GM12865 (cell line): ENCODE measurements around the gene ACSM2B.
A peak's percentile ranks its signal among the peaks of the same experiment; 100 is the strongest.
"Not testable (repeated sequence)": the region's sequence is repeated elsewhere in the genome, so short reads cannot be mapped to it uniquely, and the experiment has no call there.

Source experiments
- DNase-seq: peaks from one replicate; pipeline ENCODE4 v3.0.0; 2010; ENCODE audit warnings: low read depth
- H3K4me3 ChIP-seq: 2 replicates; pipeline ENCODE4 v1.5.1; 2011; ENCODE audit warnings: mild to moderate bottlenecking, low read depth, low read length, control low read depth
- CTCF ChIP-seq: IDR thresholded peaks from 2 replicates; pipeline ENCODE4 v1.5.1; 2011; ENCODE audit warnings: low read length, control low read depth, low read depth, inconsistent platforms; ENCODE audit not compliant: insufficient read depth; ENCODE audit errors: missing control alignments

ACSM2B gene

DNA sequence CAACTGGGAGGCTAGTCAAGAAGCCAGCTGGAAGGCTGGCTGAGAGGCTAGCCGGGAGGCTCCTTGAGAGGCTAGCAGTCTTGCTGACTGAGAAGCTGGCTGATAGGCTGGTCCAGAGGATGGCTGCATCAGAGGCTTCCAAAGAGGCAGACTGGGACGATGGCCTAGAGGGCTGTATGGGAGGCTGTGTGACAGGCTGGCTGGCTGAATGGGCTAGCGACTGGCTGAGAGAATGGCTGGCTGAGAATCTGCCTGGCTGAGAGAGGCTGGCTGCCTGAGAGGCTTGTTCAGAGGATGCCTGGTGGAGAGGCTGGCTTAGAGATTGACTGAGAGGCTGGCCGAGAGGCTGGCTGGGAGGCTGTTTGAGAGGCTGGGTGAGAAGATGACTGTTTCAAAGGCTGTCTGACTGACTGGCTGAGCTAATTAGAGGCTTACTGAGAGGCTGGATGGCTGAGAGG is 34.8 kb upstream of the ACSM2B start:
- no peak for TF ChIP-seq CTCF
- DNase-seq: no peak
- H3K4me3 ChIP-seq: no peak overlapping the region

- no peak for DNase-seq
- TF ChIP-seq CTCF: no peak
Measured at GRCh38 chr16:20610211-20610891, 34.2 kb upstream of the ACSM2B start.

GRCh38 chr16:20602205-20602604 is 26.0 kb upstream of the ACSM2B start:
- peak; percentile 15 for TF ChIP-seq CTCF
- H3K4me3 ChIP-seq: not testable (repeated sequence)
- DNase-seq: peak; percentile 23

More at GRCh38 chr16:20610211-20610891, 34.2 kb upstream of the ACSM2B start:
- H3K4me3 ChIP-seq: no peak overlapping the region

DNA sequence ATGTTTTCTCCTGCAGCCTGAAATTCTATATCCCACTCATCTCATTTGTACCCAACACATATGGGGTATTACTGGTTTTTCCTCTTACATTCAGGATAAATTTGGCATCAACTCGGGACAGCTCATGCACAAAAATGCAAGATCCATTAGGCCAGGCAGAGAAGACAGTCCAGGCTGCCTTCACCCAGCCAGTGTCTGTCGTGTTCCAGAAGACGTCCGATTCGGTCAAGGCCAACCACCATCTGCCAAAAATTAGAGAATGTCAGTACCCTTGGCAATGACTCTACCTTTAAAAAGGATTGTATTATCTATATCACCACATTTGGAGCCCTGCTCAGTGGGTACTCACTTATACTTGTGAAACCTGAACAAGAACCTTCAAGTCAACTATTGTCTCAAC is 23.3 kb upstream of the ACSM2B start:
- DNase-seq, H3K4me3 ChIP-seq: not testable (repeated sequence)

GRCh38 chr16:20598832-20599469 is 22.8 kb upstream of the ACSM2B start:
- no peak for TF ChIP-seq CTCF
- DNase-seq: no peak
- H3K4me3 ChIP-seq: no peak overlapping the region

DNA sequence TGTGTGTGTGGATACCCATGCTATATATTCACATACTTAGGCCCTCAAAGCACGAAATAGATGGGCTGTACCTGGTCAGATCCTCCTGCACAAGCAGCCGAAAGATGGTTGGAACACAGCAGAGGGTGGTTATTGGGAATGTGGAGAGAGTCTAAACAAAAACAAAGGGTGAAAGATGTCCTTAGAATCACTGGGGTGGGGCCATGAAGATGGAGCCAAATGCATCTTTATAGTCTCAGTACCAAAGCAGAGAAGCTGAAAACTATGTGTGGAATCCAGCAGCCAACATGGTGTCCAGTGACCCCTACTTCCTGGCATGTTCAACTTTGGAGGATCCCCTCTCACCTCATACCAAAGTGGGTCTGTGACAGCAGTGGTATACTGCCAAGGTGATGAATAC is 19.5 kb upstream of the ACSM2B start:
- not testable (repeated sequence) for H3K4me3 ChIP-seq, DNase-seq

DNA sequence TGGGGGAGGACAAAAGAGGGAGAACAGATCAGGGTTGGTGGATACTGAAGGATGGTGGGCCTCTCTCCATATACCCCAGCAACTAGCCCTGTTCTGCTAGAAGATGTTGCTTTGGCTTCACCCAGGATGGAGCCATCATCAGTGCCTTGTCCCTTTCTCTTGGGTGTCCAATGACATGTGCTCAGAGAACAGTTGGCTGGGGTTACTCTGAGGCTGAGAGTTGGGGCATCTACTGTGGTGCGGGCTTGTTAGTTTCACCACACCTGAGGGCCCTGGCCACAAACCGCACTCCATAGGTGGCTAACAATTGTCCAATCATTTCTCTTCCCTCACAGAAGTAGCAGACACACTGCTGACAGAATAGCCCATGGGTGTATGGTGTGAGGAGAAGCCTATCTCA is 18.9 kb upstream of the ACSM2B start:
- not testable (repeated sequence) for H3K4me3 ChIP-seq, DNase-seq

DNA sequence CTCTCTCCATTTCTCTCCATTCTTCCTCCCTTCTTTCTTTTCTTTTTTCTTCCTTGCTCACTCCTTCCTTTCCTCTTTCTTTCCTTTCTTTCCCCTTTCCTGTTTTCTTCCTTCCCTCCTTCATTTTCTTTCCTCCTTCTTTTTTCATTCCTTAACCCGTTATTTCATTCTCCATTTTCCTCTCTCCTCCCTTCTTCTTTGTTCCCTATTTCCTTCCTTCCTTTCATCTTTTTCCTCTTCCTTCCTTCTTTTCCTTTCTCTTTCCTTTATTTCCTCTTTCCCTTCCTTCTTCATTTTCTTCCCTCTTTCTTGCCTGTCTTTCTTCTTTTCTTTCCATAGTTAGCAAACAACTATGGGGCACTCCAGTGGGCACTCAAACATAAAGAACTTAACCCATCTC is 16.6 kb upstream of the ACSM2B start:
- not testable (repeated sequence) for H3K4me3 ChIP-seq, DNase-seq

DNA sequence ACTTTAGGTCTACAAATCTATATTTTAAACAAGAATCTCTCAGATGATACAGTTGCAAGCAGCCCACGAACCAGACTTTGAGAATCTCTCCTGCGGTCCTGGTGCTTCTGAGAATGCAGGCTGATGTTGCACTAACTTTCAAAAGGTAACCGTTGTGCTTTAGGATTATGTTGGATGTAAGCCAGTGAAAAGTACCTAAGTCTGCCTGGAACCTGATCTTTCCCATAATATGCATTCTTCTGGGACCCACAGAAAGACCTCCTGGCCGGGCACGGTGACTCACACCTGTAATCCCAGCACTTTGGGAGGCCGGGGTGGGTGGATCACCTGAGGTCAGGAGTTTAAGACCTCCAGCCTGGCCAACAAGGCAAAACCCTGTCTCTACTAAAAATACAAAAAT is 13.3 kb upstream of the ACSM2B start:
- DNase-seq, H3K4me3 ChIP-seq: not testable (repeated sequence)

DNA sequence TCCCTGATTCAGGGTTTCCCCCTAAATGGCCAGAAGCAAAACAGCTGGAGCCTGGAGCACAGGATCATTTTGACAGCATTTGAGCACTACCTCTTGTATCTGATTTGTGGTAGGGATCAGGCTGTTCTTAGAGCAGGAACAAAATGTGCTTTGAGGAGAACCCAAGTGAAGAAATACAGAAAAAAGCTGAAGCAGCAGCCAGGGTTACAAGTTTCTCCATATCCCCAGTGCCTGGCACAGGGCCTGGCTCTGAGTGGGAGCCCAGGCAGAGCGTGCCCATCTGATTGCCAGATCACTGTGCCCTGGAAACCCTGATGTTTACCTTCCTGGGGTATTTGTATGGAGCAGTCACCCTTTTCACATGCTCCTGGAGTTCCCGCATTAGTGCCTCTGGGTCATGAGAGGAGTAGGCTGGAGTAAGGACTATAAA is 11.5 kb upstream of the ACSM2B start:
- not testable (repeated sequence) for DNase-seq, H3K4me3 ChIP-seq

- not testable (repeated sequence) for H3K4me3 ChIP-seq, DNase-seq
Measured at GRCh38 chr16:20586716-20587115, 10.5 kb upstream of the ACSM2B start.

DNA sequence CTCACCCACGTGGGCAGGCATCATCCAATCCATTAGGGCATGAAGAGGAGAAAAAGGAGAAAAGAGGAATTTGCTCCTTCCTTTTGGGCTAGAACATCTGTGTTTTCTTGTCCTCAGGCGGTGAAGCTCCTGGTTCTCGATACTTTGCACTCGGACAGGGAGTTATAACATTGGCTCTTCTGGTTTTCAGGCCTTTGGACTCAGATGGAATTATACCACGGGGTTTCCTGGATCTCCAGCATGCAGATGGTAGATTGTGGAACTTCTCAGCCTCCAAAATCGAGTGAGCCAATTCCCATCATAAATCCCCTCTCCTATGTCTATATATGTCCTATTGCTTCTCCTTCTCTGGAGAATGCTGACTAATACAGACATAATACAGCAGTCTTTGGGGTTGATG is 9.9 kb upstream of the ACSM2B start:
- not testable (repeated sequence) for H3K4me3 ChIP-seq, DNase-seq

DNA sequence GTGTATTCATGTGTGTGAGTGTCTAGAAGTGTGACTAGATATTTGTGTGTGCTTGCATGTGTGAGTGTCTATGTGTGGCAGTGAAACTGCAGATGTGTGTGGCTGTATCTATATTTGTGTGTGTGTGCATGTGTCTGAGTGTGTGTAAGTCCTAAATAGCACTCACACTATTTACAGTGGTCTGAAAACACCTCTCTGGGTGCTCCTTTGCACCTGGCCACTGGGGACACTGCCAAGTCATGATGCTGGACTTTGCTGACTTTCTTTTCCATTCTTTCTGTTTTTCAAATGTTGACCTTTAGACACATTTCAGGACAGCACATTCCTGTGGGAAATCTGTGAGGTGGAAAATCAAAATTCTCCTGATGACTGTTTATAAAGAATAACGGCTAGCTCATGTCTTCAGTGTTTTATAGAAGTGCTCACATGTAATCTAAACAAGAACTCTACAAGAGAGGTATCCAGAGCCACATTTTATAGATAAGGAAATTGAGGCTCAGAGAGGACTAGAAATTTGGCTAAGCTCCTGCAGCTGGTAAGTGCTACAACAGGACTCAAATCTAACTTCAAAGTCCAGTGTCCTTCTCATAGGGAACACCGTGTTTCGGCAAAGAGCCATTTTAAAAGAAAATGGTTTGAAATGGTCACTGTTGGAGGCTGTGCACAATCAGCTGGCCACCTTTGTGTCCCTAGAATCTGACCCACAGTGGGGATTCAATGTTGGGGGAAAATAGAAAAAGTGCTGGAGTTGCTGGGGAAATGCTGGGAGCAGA is 4.5 kb upstream of the ACSM2B start:
- H3K4me3 ChIP-seq: not testable (repeated sequence)

DNA sequence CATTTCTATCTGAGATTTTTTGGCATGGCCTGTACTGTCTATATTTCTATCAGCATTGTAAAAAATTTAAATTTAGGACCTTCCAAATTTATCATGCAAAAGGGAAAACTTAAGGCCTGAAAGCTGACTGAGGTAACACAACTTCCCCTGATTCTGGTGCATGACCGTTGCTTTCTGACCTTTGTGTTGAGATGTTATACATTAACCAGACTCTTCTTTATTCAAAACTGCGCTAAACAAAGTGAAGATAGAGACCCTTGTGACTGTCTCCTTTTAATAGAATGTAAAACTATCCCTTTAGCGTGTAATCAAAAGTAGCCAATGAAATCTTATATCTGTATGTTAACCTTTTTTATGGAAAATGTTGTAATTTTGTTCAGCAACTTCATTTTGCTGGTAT is 1.9 kb upstream of the ACSM2B start:
- H3K4me3 ChIP-seq, DNase-seq: not testable (repeated sequence)

More for the DNA sequence above, 4.5 kb upstream of the ACSM2B start:
- not testable (repeated sequence) for DNase-seq
